Amniotic epithelial cell (primary cell): Measurements from ENCODE around the gene HSPB6.
"Not testable (repeated sequence)": the region's sequence is repeated elsewhere in the genome, so short reads cannot be mapped to it uniquely, and the experiment has no call there.

ENCODE experiments used
- DNase-seq: peaks from one replicate; pipeline ENCODE4 v3.0.0-alpha.2; 2010; ENCODE audit warnings: low read depth

HSPB6 gene

DNA sequence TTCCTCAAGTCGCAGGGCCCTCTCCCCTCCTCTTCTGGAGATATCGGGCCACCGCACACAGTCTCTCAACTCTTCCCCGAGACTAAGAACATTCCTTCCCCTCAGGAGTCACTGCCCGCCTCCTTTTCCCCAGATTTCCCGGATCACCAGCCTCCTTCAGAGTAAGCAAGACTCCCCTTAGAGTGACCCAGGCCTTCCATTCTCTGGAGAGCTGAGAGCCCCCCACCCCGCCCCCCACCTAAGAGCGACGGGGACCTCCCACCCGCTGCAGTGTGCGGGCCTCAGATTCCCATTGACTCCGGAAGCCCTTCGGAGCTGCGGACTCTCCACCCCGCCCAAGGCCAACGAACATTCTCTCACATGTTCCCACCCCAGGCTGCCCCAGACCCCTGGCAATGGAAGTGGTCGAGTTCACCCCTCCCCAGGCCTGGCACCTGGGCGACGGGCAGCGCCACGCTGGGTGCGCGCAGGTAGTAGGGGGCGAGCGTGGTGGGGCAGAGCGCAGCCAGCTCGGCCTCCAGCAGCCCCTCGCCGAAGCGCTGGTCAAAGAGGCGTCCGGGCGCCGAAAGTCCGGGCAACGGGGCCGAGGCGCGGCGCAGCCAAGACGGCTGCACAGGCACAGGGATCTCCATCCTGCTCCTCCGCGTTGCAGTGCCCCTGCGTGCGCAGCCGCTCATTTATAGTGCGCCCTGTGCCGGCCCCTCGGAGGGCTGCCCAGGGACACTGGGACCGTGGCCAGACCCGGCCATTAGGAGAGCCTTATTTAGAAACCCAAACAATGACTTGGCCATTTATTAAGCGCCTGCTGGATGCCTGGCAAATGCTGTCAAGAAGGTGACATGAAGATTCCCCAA, at the start of gene HSPB6:
HSPB6 (minus strand) TSS at position 653 of the 854 bp plus-strand sequence; CDS start at position 632, 21 bp downstream.
- peak; percentile 48 for DNase-seq

GRCh38 chr19:35806597-35806996, 49.8 kb upstream of the HSPB6 start:
- DNase-seq: no peak

- no peak for DNase-seq
Measured at GRCh38 chr19:35805526-35806102, 48.8 kb upstream of the HSPB6 start.

GRCh38 chr19:35801828-35802227, 45.0 kb upstream of the HSPB6 start:
- DNase-seq: no peak

DNA sequence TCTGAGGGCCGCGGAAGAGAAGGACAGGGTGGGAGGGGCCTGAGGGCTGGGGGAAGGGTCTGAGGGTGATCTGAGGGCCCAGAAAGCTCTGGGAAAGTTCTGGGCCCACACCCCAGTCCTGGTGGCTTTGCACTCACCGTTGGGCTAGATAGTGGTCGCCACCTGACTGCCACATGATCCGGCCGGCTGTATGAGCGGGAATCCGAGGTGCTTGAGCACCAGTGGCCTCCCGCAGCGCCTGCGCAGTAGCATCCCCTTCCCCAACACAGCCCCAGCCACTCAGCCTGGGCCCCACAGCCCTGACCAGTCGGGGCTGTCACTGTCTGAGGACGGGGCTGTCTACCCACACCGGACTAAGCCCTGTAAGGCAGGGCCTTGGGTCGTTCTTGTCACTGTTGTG, 40.8 kb upstream of the HSPB6 start:
- no peak for DNase-seq

GRCh38 chr19:35796645-35797542, 40.1 kb upstream of the HSPB6 start:
- DNase-seq: no peak

- not testable (repeated sequence) for DNase-seq
Measured at GRCh38 chr19:35795564-35795963, 38.7 kb upstream of the HSPB6 start.

DNA sequence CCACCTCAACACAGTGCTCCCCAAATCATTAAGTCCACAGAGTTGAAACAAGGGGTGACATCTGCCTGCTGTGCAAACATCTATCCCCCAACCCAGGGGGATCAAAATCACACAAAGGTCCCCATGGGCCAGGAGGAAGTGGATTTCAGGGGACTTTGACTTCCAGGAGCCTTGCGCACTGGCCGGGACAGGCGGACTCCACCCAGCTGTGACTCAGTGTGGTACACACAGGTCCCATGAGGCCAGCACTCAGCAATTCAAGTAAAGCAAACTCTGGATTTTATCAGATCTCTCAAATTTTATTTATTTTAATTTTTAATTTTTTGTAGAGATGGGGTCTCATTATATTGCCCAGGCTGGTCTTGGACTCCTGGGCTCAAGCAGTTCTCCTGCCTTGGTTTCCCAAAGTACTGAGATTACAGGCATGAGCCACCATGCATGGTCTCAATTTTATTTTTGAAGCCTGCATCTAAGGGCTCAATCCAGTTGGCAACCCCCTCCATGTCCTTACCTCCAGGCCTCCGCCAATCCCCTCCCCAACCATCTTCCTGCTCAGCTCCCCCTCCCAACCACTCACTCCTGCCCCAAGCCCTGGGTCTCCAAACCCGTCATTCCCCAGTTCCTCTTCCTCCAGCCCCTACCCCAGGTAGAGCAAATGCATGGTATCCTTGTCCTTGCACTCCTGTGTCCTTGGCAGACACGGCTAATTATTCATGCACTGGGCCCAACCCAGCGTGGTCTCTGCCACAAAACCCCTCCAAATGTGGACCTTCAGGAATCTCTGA, 36.7 kb upstream of the HSPB6 start:
- DNase-seq: no peak

DNA sequence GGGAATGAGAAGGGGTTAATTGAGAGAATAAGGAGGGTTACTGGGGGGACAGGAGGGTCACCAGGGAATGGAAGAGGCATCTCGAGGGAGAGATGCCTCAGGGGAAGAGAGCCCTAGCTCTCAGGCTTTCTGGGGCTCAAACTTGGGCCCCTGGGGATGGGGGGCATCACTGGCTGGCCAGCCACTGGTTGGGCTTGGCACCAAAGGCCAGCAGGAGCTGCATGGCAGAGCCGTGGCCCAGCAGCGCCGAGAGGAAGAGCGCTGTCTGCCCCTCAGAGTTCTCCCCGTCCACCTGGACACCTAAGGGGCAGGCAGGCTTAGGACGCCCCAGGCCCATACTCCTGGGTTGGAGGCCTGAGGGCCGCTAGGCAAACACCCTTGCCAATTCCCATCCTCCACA, 36.1 kb upstream of the HSPB6 start:
- no peak for DNase-seq

- no peak for DNase-seq
Measured at GRCh38 chr19:35792312-35792711, 35.5 kb upstream of the HSPB6 start.

- no peak for DNase-seq
Measured at GRCh38 chr19:35791814-35792279, 35.0 kb upstream of the HSPB6 start.

- no peak for DNase-seq
Measured at GRCh38 chr19:35790981-35791813, 34.4 kb upstream of the HSPB6 start.

DNA sequence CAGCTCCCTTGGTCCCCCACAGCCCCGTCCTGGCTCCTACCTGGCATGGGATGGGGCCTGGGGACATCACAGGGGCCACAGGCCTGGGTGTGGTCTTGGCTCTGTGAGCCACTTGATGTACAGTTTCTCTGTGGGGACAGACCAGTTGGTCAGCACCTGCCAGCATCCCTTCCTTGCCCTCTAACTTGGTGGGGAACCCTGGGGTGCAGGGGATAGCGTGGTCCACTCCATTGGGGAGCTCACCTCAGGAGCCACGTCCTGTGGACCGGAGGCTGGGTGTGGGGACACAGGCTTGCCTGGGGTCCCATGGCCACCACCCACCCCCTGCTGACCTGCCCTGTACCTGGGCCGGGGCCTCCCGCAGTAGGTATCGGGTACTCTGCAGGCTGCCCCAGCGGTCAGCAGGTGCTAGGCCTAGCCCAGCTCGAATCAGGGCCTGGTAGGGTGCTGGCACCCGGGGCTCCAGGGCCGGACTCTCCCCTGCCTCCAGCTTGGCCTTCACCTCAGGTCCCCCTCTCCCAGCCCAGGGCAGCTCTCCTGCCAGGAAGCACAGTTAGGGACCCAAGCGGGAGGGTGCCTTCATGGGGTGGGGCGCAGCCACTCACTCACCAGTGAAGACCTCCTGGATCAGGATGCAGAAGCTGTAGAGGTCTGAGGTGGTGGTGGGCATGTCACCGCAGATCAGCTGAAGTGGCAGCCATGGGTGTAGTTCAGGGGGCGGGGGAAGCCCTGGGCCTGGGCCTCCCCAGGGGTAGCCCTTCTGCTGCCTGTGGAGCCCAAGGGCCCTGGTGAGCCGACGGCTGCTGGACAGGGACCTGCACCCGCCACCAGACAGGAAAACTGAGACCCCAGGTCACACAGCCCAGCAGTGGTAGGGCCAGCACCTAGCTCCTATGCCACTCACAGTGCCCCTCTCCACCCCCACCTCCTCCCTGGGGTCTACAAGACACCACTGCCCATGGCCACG, 33.4 kb upstream of the HSPB6 start:
- DNase-seq: no peak

DNA sequence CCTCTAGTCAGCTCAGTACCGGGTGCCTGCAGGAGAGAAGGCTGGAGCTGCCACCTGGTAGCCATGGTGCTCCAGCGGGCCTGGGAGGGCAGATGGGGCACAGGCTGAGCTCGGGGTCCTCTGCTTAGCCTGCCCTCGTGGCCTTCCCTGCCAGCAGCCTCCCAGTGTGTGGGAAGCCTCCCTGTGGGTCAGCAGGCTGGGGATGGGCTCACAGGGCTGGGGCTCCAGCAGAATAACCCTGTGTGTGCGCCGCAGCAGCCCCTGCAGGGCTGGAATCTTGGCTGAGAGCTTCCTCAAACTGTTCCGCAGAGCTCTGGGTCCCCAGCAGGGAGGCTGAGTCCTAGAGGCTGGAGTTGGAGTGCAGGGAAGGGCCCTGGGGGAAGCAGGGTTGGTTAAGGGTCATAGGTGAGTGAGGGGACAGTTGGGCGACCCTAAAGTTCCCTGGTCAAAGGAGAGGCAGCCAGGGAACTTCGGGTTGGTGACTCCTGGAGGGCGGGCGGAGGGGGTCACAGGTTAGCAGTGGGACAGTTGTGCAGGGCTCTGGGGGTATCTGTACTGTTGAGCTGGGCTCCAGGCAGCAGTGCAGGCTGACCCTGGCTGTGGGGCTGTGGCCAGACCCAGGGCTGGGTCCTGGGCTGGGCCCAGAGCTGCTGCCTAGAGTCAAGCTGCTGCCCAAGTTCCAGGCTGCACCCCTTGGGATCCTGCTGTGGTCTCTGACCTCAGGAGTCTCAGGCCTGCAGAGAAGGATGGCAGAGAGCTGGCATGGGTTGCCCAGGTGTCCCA, 32.6 kb upstream of the HSPB6 start:
- DNase-seq: no peak

DNA sequence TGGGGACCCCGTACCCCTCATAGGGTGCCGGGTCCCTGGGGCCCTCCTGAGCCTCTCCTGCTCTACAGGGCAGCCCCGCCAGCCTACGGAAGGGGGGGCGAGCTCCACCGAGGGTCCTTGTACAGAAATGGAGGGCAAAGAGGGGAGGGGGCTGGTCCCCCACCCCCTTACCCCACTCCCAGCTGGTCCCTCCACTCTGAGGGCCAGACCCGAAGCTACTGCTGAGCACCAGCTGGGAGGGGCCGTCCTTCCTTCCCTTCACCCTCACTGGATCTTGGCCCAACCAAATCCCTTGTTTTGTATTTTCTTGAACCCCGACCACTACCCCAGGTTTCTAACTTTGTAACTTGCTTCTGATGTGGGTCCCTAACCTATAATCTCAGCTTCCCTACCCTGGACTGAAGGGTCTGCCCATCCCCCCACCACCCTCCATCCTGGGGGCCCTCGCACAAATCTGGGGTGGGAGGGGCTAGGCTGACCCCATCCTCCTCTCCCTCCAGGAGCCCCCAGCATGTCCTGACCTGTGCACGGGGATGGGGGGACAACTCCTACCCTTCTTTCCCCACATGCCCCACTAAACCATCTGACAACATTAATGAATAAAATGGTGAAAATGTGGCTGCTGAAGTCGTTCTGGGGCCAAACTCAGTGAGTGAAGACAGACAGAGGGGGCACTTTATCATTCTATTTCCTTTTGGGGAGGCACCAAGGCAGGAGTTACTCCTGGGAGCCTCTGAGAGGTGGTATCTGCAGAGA, 31.6 kb upstream of the HSPB6 start:
- no peak for DNase-seq

DNA sequence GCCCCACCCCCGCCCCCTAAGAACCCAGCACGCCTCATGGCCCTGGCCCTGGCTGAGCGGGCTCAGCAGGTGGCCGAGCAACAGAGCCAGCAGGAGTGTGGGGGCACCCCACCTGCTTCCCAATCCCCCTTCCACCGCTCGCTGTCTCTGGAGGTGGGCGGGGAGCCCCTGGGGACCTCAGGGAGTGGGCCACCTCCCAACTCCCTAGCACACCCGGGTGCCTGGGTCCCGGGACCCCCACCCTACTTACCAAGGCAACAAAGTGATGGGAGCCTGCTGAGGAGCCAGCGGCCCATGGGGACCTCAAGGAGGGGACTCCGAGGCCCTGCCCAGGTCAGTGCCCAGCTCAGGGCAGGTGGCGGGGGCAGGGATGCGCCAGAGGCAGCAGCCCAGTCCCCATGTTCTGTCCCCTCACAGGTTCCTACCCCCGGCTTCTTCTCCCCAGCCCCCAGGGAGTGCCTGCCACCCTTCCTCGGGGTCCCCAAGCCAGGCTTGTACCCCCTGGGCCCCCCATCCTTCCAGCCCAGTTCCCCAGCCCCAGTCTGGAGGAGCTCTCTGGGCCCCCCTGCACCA, 30.5 kb upstream of the HSPB6 start:
- no peak for DNase-seq

DNA sequence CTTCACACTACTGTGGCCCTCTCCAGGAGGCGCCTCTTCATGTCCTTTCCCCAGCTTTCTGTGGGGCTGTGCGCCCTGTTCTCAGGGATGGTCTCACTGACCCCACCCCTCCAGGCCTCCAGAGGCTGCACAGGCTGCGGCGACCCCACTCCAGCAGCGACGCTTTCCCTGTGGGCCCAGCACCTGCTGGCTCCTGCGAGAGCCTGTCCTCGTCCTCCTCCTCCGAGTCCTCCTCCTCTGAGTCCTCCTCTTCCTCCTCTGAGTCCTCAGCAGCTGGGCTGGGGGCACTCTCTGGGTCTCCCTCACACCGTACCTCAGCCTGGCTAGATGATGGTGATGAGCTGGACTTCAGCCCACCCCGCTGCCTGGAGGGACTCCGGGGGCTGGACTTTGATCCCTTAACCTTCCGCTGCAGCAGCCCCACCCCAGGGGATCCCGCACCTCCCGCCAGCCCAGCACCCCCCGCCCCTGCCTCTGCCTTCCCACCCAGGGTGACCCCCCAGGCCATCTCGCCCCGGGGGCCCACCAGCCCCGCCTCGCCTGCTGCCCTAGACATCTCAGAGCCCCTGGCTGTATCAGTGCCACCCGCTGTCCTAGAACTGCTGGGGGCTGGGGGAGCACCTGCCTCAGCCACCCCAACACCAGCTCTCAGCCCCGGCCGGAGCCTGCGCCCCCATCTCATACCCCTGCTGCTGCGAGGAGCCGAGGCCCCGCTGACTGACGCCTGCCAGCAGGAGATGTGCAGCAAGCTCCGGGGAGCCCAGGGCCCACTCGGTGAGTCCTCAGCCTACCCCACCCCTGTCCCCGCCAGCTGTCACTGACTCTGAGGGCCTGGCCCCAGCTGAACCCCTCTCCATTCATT, 29.7 kb upstream of the HSPB6 start:
- DNase-seq: no peak
